HepG2 (cell line): ENCODE results near the gene PARP16. TPM values are rescaled to one million over a fixed set of nuclear protein-coding genes. Genes with fewer than 3 reads are reported as not detected.
A peak's percentile ranks its signal among the peaks of the same experiment; 100 is the strongest.

ENCODE experiments used
- GTF2F1 ChIP-seq: fragments of 150-350 bp; IDR thresholded peaks from 2 replicates; pipeline ENCODE4 v1.6.1; 2014; ENCODE audit warnings: low read length
- HOXA7 ChIP-seq: sonication (generic); formaldehyde crosslinking; IDR thresholded peaks from 2 replicates; pipeline ENCODE4 v1.8.1; 2022; ENCODE audit warnings: mild to moderate bottlenecking, missing genetic modification reagents, moderate library complexity
- NONO ChIP-seq, 2 experiments: fragments of 450-650 bp in 1 of 2; sonication (generic) in 1 of 2; formaldehyde crosslinking in 1 of 2; IDR thresholded peaks in 1 of 2; conservative IDR thresholded peaks in 1 of 2; 2 replicates each; pipeline versions ENCODE4 v1.6.1 to v1.8.0; 2017 to 2022; ENCODE audit warnings: mild to moderate bottlenecking in 1 of 2, missing genetic modification reagents in 1 of 2, moderate library complexity in 1 of 2
- SMC3 ChIP-seq: IDR thresholded peaks from 2 replicates; pipeline ENCODE4 v1.6.1; 2011; ENCODE audit warnings: low read length, improper control_type of control experiment
- U2AF1 ChIP-seq: fragments of 200-400 bp; formaldehyde crosslinking; optimal IDR thresholded peaks from 2 replicates; pipeline ENCODE3; 2017; ENCODE audit warnings: mild to moderate bottlenecking, low read depth, low read length
- ZBTB33 ChIP-seq: sonication (generic); formaldehyde crosslinking; IDR thresholded peaks from 2 replicates; pipeline ENCODE4 v1.4.0; 2020; ENCODE audit warnings: missing genetic modification reagents
- ZBTB4 ChIP-seq: sonication (generic); formaldehyde crosslinking; IDR thresholded peaks from 2 replicates; pipeline ENCODE4 v1.4.0; 2020; ENCODE audit warnings: missing genetic modification reagents, mild to moderate bottlenecking, borderline replicate concordance
- ZNF333 ChIP-seq: sonication (generic); formaldehyde crosslinking; IDR thresholded peaks from 2 replicates; pipeline ENCODE4 v1.4.0; 2020; ENCODE audit warnings: mild to moderate bottlenecking, missing genetic modification reagents, borderline replicate concordance
- ZNF430 ChIP-seq: sonication (generic); formaldehyde crosslinking; IDR thresholded peaks from 2 replicates; pipeline ENCODE4 v1.9.0; 2021; ENCODE audit warnings: mild to moderate bottlenecking, missing genetic modification reagents
- ZNF501 ChIP-seq: sonication (generic); formaldehyde crosslinking; IDR thresholded peaks from 2 replicates; pipeline ENCODE4 v1.5.1; 2020; ENCODE audit warnings: mild to moderate bottlenecking, moderate library complexity, missing genetic modification reagents
- ZNF609 ChIP-seq: sonication (generic); formaldehyde crosslinking; IDR thresholded peaks from 2 replicates; pipeline ENCODE4 v1.4.0; 2020; ENCODE audit warnings: mild to moderate bottlenecking, missing genetic modification reagents, borderline replicate concordance
- ZNF639 ChIP-seq: conservative IDR thresholded peaks from 2 replicates; pipeline ENCODE4 v1.6.1; 2018; ENCODE audit warnings: missing genetic modification reagents
- ZNF704 ChIP-seq: sonication (generic); formaldehyde crosslinking; IDR thresholded peaks from 2 replicates; pipeline ENCODE4 v1.8.1; 2023; ENCODE audit warnings: mild to moderate bottlenecking, inconsistent platforms, moderate library complexity, missing genetic modification reagents, borderline replicate concordance
- ZNF768 ChIP-seq: sonication (generic); formaldehyde crosslinking; IDR thresholded peaks from 2 replicates; pipeline ENCODE4 v1.4.0; 2020; ENCODE audit warnings: missing genetic modification reagents
- ZNF784 ChIP-seq: sonication (generic); formaldehyde crosslinking; IDR thresholded peaks from 2 replicates; pipeline ENCODE4 v1.5.1; 2020; ENCODE audit warnings: missing genetic modification reagents, mild to moderate bottlenecking, borderline replicate concordance
- polyA plus RNA-seq, 8 experiments: library from polyadenylated mRNA; depleted of rRNA in 3 of 8; stranded (reverse) in 7 of 8; unstranded in 1 of 8; fragments of >200 nt; fragmentation: Illumina TruSeq in 4 of 8; extraction: Trizol in 4 of 8; gene quantifications; 2 replicates each; pipeline versions ENCODE4 v1.2.1 to v1.2.3, GENCODE V29; 2011 to 2016; ENCODE audit warnings: low read depth in 4 of 8, missing spikeins in 1 of 8, mixed read lengths in 1 of 8; ENCODE audit not compliant: insufficient read depth in 1 of 8
- total RNA-seq, 5 experiments: library from RNA; depleted of rRNA; stranded (reverse); fragments of >200 nt; fragmentation: Illumina TruSeq; extraction: Trizol; gene quantifications; 2 replicates each; pipeline ENCODE4 v1.2.3, GENCODE V29; 2016; ENCODE audit warnings: low read depth in 1 of 5

PARP16 gene
- total and polyA plus RNA-seq, 2 of the 13 experiments (the other 11 are each of a cell fraction or from before 2014, with no cell fraction given), result 6.8 to 7.6 TPM

- TF ChIP-seq ZBTB4 (CRISPR knock-in tag) (peak; percentile 47; the same call in 1 of the 2 replicates), ZBTB33 (peak; percentile 87), ZNF784 (no peak), SMC3 (no peak), GTF2F1 (no peak), ZNF639 (CRISPR knock-in tag) (no peak), ZNF430 (no peak), U2AF1 (no peak), ZNF501 (peak; percentile 22; the same call in 1 of the 2 replicates), ZNF704 (CRISPR knock-in tag) (no peak), ZNF768 (CRISPR knock-in tag) (peak; percentile 37; the same call in 1 of the 2 replicates), NONO (IDR thresholded peaks at IDR 0.05) (no peak), NONO (CRISPR knock-in tag; conservative IDR thresholded peaks at IDR 0.05) (0 out of 2 replicates have a peak, but pooled peaks have one; percentile 24), ZNF333 (CRISPR knock-in tag) (no peak), HOXA7 (CRISPR knock-in tag) (no peak), ZNF609 (CRISPR knock-in tag) (no peak)
Measured at GRCh38 chr15:65326117-65326526, 39.4 kb upstream of the PARP16 start (continued).
